HEK293T (cell line): Measurements from ENCODE around the gene CNKSR3.

Experiments used
- CTCF ChIA-PET: fragments of 350-600 bp; formaldehyde crosslinking; extraction: SDS; loops from one replicate; lab custom pipeline; 2021; ENCODE audit warnings: antibody characterized with exemption, inconsistent platforms; lab: Yijun Ruan, JAX
- POLR2A ChIA-PET: fragments of 350-600 bp; formaldehyde crosslinking; extraction: SDS; loops from one replicate; lab custom pipeline; 2020; ENCODE audit warnings: antibody characterized with exemption, inconsistent platforms; lab: Yijun Ruan, JAX
- DNase-seq: peaks from one replicate; pipeline ENCODE4 v3.0.0; 2012; ENCODE audit warnings: mixed read lengths; ENCODE audit errors: extremely low spot score
- ARNT ChIP-seq: fragments of 450-650 bp; IDR thresholded peaks from 2 replicates; pipeline ENCODE4 v1.6.1; 2017; ENCODE audit warnings: mild to moderate bottlenecking
- BHLHE40 ChIP-seq: fragments of 450-650 bp; IDR thresholded peaks from 2 replicates; pipeline ENCODE4 v1.6.1; 2016; ENCODE audit warnings: mild to moderate bottlenecking, moderate library complexity, borderline replicate concordance
- CTBP1 ChIP-seq: fragments of 450-650 bp; IDR thresholded peaks from 2 replicates; pipeline ENCODE4 v1.6.1; 2016; ENCODE audit warnings: borderline replicate concordance
- ELF4 ChIP-seq: fragments of 450-650 bp; IDR thresholded peaks from 2 replicates; pipeline ENCODE4 v1.6.1; 2017; ENCODE audit warnings: antibody characterized with exemption
- FOXA1 ChIP-seq: fragments of 450-650 bp; IDR thresholded peaks from 2 replicates; pipeline ENCODE4 v1.6.1; 2016; ENCODE audit warnings: mild to moderate bottlenecking
- FOXK2 ChIP-seq: fragments of 450-650 bp; IDR thresholded peaks from 2 replicates; pipeline ENCODE4 v1.6.1; 2016; ENCODE audit warnings: mild to moderate bottlenecking
- FOXM1 ChIP-seq: fragments of 450-650 bp; IDR thresholded peaks from 2 replicates; pipeline ENCODE4 v1.6.1; 2017; ENCODE audit warnings: mild to moderate bottlenecking, borderline replicate concordance
- HDGF ChIP-seq: fragments of 450-650 bp; IDR thresholded peaks from 2 replicates; pipeline ENCODE4 v1.6.1; 2017; ENCODE audit warnings: antibody characterized with exemption, borderline replicate concordance
- L3MBTL2 ChIP-seq: fragments of 450-650 bp; conservative IDR thresholded peaks from 2 replicates; pipeline ENCODE4 v1.6.1; 2016; ENCODE audit warnings: mild to moderate bottlenecking
- LEF1 ChIP-seq: fragments of 450-650 bp; IDR thresholded peaks from 2 replicates; pipeline ENCODE4 v1.6.1; 2017; ENCODE audit warnings: mild to moderate bottlenecking, borderline replicate concordance
- SP1 ChIP-seq: fragments of 450-650 bp; IDR thresholded peaks from 2 replicates; pipeline ENCODE4 v1.6.1; 2017
- SUZ12 ChIP-seq: fragments of 450-650 bp; IDR thresholded peaks from 2 replicates; pipeline ENCODE4 v1.6.1; 2016; ENCODE audit warnings: mild to moderate bottlenecking
- TARDBP ChIP-seq: fragments of 450-650 bp; IDR thresholded peaks from 2 replicates; pipeline ENCODE4 v1.6.1; 2016
- ZNF384 ChIP-seq: fragments of 450-650 bp; IDR thresholded peaks from 2 replicates; pipeline ENCODE4 v1.6.1; 2016
- TF ChIP-seq, protein P1 (sequence below): fragments of 450-650 bp; IDR thresholded peaks from 2 replicates; pipeline ENCODE4 v1.6.1; 2016

Gene CNKSR3

DNA sequence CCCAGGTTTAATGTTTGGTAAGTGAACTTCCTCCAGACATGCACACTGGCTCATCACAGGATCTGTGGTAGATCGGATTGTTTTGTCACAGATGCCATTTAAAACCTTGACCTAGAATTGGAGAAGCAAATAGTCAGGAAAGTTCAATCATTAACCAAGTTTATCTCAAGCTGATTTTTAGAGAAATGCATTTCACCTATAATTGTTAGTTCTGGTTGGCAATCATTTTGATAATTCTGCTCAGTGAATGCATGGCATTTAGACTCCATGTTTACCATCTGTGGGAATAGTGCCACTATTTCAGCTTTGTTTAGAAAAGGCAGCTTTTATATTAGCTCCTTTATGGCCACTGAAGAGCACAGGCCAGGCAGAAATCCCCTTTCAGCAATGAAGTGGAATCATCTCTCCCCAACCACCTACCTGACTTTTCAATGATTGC is 80.0 kb downstream of the CNKSR3 start:
- POLR2A ChIA-PET: interaction anchor here (0.7 kb wide), 1 partner anchor 1447 kb away, joined by 5 read pairs; no protein-coding TSS in a partner anchor
- CTCF ChIA-PET: interaction anchor here (0.6 kb wide), 1 partner anchor 15 kb away, joined by 4 read pairs; no protein-coding TSS in a partner anchor
- no peak for DNase-seq
- TF ChIP-seq L3MBTL2 (no peak), HDGF (no peak)
- TF ChIP-seq, protein P1, sequence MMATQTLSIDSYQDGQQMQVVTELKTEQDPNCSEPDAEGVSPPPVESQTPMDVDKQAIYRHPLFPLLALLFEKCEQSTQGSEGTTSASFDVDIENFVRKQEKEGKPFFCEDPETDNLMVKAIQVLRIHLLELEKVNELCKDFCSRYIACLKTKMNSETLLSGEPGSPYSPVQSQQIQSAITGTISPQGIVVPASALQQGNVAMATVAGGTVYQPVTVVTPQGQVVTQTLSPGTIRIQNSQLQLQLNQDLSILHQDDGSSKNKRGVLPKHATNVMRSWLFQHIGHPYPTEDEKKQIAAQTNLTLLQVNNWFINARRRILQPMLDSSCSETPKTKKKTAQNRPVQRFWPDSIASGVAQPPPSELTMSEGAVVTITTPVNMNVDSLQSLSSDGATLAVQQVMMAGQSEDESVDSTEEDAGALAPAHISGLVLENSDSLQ: no peak

DNA sequence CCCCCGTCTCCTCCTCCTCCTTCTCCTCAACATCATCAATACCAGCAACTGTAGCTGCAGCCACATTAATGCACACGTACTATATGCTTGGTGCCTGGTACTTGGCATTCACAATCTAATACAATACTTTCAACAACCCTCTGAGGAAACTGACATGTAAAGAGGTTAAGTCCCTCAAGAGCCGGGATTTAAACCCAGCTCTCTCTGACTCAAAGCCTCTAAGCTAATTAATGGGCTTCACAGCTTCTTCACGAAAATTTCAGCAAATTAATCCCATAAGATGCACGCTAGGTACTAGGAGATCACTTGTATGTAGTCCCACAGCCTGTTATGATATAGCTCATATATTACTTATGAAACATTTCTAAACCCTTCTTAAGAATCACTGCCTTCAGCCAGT is 80.8 kb downstream of the CNKSR3 start:
- ChIA-PET POLR2A (no interaction called here), CTCF (no interaction called here)
- TF ChIP-seq TARDBP: no peak
- TF ChIP-seq ARNT: no peak
- no peak for TF ChIP-seq ELF4
- no peak for TF ChIP-seq ZNF384
- no peak for TF ChIP-seq L3MBTL2
- no peak for DNase-seq

GRCh38 chr6:154428897-154429296 is 81.6 kb downstream of the CNKSR3 start:
- no peak for TF ChIP-seq ARNT
- DNase-seq: no peak
- CTCF ChIA-PET: no interaction called here
- POLR2A ChIA-PET: no interaction called here

GRCh38 chr6:154427446-154427845 is 83.0 kb downstream of the CNKSR3 start:
- TF ChIP-seq BHLHE40 (no peak), ELF4 (no peak), ZNF384 (no peak), SUZ12 (no peak)
- TF ChIP-seq, protein P1: no peak
- POLR2A ChIA-PET: interaction anchor here (0.6 kb wide), 1 partner anchor 14 kb away, joined by 3 read pairs; no protein-coding TSS in a partner anchor
- DNase-seq: no peak
- CTCF ChIA-PET: no interaction called here

DNA sequence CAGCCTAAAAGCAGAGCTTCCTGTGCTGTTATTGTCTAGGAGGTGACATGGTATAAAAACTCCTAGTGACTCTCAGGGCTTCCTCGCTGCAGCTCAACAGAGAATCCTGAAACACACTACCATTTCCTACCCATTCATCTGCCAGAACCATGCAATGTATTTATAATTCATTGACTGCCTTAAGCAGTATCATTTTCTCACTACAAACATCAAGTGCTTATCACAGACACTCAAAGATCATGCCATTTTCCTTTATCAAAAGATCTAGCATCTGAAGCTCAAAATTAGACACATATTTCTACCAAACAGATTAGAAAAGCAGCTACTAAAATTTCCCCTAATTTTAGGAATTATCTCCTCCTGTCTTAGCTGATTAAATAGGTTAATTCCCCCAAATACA is 83.5 kb downstream of the CNKSR3 start:
- ChIA-PET CTCF (no interaction called here), POLR2A (interaction anchor here (0.6 kb wide), 1 partner anchor 15 kb away, joined by 3 read pairs; no protein-coding TSS in a partner anchor)
- no peak for DNase-seq
- TF ChIP-seq ELF4 (no peak), TARDBP (no peak), SP1 (no peak), FOXK2 (no peak)

GRCh38 chr6:154425034-154425433 is 85.5 kb downstream of the CNKSR3 start:
- POLR2A ChIA-PET: no interaction called here
- TF ChIP-seq BHLHE40 (no peak), FOXK2 (no peak), ARNT (no peak), L3MBTL2 (no peak), HDGF (no peak), FOXM1 (no peak), CTBP1 (no peak), SUZ12 (no peak)
- TF ChIP-seq, protein P1: no peak
- CTCF ChIA-PET: interaction anchor here (0.6 kb wide), 1 partner anchor 19 kb away, joined by 4 read pairs; no protein-coding TSS in a partner anchor
- DNase-seq: no peak

DNA sequence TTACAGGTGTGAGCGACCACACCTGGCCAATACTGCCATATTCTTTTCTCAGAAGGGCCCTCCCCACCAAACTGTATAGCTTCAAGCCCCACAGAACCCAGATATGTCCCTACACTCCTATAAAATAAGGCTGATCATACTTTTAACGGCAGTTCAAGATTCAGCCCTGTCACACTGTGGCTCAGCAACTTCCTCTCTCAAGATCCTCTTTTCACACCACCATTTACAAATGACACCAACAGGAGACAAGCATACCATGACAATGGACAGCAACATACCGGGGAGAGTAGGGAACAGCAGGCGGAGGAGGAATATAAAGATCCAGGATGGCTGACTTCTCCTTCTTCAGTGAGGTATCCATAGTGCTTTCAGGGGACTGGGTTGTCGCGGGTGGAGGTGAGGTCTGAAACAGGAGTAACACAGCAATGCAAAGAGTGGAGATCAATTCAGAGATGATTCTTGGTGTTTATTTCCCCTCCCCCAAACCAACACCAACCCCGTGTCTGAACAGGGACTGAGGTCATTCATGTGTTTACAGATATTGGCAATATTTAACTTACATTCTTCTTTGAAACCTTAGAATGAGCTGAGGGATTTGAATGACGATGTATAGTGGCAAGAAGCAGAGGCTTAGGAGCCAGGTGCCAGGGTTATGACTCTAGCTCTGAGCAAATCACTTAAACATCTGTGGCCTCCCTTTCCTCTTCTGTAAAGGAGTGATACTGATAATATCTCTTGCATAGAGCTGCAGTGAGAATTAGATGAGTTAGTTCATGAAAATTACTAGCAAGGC is 96.3 kb downstream of the CNKSR3 start:
- POLR2A ChIA-PET: no interaction called here
- no peak for DNase-seq
- no peak for TF ChIP-seq SUZ12
- no peak for TF ChIP-seq L3MBTL2
- TF ChIP-seq LEF1: no peak
- no peak for TF ChIP-seq FOXK2
- no peak for TF ChIP-seq FOXA1
- CTCF ChIA-PET: no interaction called here
